Fibroblast of pulmonary artery (primary cell): ENCODE measurements around the gene ASB18.

ENCODE experiments used
- DNase-seq: peaks from one replicate; pipeline ENCODE4 v3.0.0-alpha.2; 2010; ENCODE audit warnings: low read depth
- H3K4me3 ChIP-seq: replicated peaks from 2 replicates; pipeline ENCODE4 v1.5.1; 2011; ENCODE audit warnings: low read depth, mild to moderate bottlenecking, control low read depth, low read length, moderate library complexity
- CTCF ChIP-seq: IDR thresholded peaks from 2 replicates; pipeline ENCODE4 v1.5.1; 2011; ENCODE audit warnings: mild to moderate bottlenecking, control low read depth, low read length, inconsistent platforms; ENCODE audit errors: missing control alignments

ASB18 gene

GRCh38 chr2:236217926-236218325 is 46.3 kb downstream of the ASB18 start:
- DNase-seq, result no peak
- no peak for TF ChIP-seq CTCF

GRCh38 chr2:236216711-236217110 is 47.5 kb downstream of the ASB18 start:
- DNase-seq, result no peak
- no peak overlapping the region for H3K4me3 ChIP-seq
- TF ChIP-seq CTCF, result no peak

More at GRCh38 chr2:236217926-236218325, 46.3 kb downstream of the ASB18 start:
- no peak overlapping the region for H3K4me3 ChIP-seq

- no peak for DNase-seq
- TF ChIP-seq CTCF, result no peak
- no peak overlapping the region for H3K4me3 ChIP-seq
Measured at GRCh38 chr2:236215761-236216333, 48.4 kb downstream of the ASB18 start.

- no peak for DNase-seq
- H3K4me3 ChIP-seq, result no peak overlapping the region
- no peak for TF ChIP-seq CTCF
Measured at GRCh38 chr2:236215196-236215595, 49.0 kb downstream of the ASB18 start.

- H3K4me3 ChIP-seq, result no peak overlapping the region
- TF ChIP-seq CTCF, result no peak
- no peak for DNase-seq
Measured at GRCh38 chr2:236214376-236214995, 49.7 kb downstream of the ASB18 start.

GRCh38 chr2:236211296-236211695 is 52.9 kb downstream of the ASB18 start:
- no peak overlapping the region for H3K4me3 ChIP-seq
- no peak for TF ChIP-seq CTCF
- no peak for DNase-seq

GRCh38 chr2:236210536-236210935 is 53.7 kb downstream of the ASB18 start:
- no peak for TF ChIP-seq CTCF
- DNase-seq, result no peak
- H3K4me3 ChIP-seq, result no peak overlapping the region
